Measurements from ENCODE around the gene ARHGEF12.

The ARHGEF12 gene

DNA sequence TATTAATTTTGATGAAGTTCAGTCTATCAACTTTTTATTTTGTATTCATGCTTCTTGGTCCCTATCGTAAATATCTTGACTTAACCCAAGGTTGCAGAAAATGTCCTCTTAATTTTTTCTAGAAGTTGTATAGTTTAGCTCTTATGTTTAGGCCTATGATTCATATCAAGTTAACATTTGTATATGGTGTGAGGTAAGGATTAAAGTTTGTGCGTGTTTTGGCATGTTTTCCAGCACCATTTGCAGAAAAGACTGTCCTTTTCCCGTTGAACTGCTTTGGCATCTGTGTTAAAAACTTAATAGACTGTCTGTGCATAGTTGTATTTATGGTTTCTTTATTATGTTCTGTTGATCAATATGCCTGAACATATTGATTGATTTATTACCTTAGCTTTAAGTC, 42.3 kb downstream of the ARHGEF12 start:
- Histone ChIP-seq H3K4me1 (ENCODE audit: insufficient read depth, low read length) (no peaks in the 10 kb centered on the region), H3K27ac (ENCODE audit: low read length) (no peak overlapping the region), H3K4me3 (ENCODE audit: low read length) (no peak overlapping the region), H3K27me3 (ENCODE audit: insufficient read depth, low read length) (no peaks in the 10 kb centered on the region), H3K36me3 (ENCODE audit: insufficient read depth, low read depth, low read length) (no peaks in the 10 kb centered on the region), H3K9ac (ENCODE audit: low read depth, low read length) (no peak overlapping the region), H3K9me3 (ENCODE audit: insufficient read depth, low read depth, low read length) (peaks cover 17% of the 10 kb centered on the region)

DNA sequence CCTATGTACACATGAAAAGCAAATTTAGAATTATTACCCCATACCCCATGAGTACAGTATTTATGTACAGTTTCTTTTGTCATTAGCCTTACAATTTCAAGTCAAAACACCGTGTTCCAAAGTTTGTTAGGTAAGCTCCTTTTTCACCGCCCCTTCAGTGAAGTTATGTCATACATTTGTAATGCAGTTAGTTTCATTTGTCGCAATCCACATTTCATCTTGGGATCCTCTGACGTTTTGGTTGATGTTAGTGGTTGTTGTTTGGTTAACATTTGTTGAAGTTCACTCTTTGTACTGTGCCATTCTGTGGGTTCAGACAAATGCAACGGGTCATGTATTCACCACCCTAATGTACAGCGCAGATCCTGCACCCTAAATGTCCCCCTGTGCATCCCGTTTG, 45.2 kb downstream of the ARHGEF12 start:
- H3K27me3 ChIP-seq (ENCODE audit: insufficient read depth, low read length), result no peaks in the 10 kb centered on the region
- peaks cover 20% of the 10 kb centered on the region for H3K9me3 ChIP-seq (ENCODE audit: insufficient read depth, low read depth, low read length)
- H3K36me3 ChIP-seq (ENCODE audit: insufficient read depth, low read depth, low read length), result no peaks in the 10 kb centered on the region
- peaks cover 10% of the 10 kb centered on the region; the same call in 1 of the 2 replicates for H3K4me1 ChIP-seq (ENCODE audit: insufficient read depth, low read length)
- H3K27ac ChIP-seq (ENCODE audit: low read length), result no peak overlapping the region
- H3K4me3 ChIP-seq (ENCODE audit: low read length), result no peak overlapping the region
- H3K9ac ChIP-seq (ENCODE audit: low read depth, low read length), result no peak overlapping the region

DNA sequence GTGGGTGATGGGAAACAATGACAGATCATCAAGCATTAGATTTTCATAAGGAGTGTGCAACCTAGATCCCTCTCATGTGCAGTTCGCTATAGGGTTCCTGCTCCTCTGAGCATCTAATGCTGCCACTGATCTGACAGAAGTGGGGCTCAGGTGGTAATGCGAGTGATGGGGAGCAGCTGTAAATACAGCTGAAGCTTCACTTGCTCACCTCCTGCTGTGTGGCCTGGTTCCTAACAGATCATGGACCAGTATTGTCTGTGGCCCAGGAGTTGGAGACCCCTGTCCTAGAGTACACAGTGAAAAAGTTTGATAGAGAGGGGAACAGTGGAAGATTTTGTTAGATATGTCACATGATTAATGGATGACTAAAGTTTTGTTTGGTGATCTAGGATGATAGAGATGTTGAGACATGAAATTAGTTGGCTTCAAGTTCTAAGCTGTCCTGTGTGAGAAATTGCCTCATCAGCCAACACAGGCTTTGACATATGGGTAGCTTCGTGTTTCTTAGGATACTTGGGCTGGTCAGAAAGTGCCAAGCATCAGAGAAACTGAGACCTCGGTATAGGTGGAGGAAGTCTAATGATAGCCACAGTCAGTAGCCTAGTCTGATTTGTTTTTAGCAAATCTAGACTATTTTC, 47.4 kb downstream of the ARHGEF12 start:
- H3K27me3 ChIP-seq (ENCODE audit: insufficient read depth, low read length), result no peaks in the 10 kb centered on the region
- H3K4me3 ChIP-seq (ENCODE audit: low read length), result no peak overlapping the region
- peaks cover 7% of the 10 kb centered on the region for H3K9me3 ChIP-seq (ENCODE audit: insufficient read depth, low read depth, low read length)
- H3K36me3 ChIP-seq (ENCODE audit: insufficient read depth, low read depth, low read length), result no peaks in the 10 kb centered on the region
- no peak overlapping the region for H3K27ac ChIP-seq (ENCODE audit: low read length)
- H3K4me1 ChIP-seq (ENCODE audit: insufficient read depth, low read length), result peaks cover 10% of the 10 kb centered on the region; the same call in 1 of the 2 replicates
- H3K9ac ChIP-seq (ENCODE audit: low read depth, low read length), result no peak overlapping the region

DNA sequence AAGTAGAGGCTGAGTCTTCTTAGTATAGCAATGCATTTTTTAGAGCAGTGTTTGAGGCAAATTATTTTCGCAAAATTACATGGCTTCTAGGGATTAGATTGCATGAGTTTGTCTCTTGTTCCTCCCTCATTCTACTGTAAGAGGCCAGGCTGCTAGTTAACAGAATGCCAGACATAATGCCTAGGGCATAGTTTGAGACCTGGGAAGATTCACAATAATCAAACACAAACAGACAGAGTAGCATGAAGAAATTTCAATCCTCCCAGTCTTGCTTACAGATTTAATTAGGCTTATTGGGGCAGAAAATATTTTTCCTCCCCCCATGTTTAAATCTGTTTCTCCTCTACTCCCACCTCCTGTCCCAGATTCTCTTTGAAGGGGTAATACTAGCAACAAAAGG, 48.3 kb downstream of the ARHGEF12 start:
- no peaks in the 10 kb centered on the region for H3K27me3 ChIP-seq (ENCODE audit: insufficient read depth, low read length)
- H3K9ac ChIP-seq (ENCODE audit: low read depth, low read length), result no peak overlapping the region; the same call in 1 of the 2 replicates
- H3K27ac ChIP-seq (ENCODE audit: low read length), result no peak overlapping the region
- peaks cover 10% of the 10 kb centered on the region; the same call in 1 of the 2 replicates for H3K4me1 ChIP-seq (ENCODE audit: insufficient read depth, low read length)
- no peaks in the 10 kb centered on the region for H3K36me3 ChIP-seq (ENCODE audit: insufficient read depth, low read depth, low read length)
- peaks cover 5% of the 10 kb centered on the region for H3K9me3 ChIP-seq (ENCODE audit: insufficient read depth, low read depth, low read length)
- H3K4me3 ChIP-seq (ENCODE audit: low read length), result no peak overlapping the region

DNA sequence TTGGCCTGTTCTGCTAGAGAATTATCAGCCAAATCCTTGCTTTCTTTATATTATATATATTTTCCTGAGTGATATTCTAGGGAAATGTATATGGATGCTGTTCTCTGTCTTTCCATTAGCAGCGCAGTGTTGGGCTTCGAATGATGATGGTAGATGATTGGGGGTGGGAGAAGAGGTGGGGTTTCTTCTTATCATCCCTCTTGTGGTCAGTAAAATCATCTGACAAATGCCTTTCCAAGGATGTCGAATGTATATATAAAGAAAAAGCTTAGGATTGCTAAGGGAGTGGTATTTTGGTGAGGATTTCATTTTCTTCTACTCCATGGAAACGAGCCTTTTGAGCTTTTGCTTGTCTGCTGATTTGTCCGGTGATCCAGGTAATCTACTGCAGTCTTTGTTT, 48.9 kb downstream of the ARHGEF12 start:
- Histone ChIP-seq H3K27me3 (ENCODE audit: insufficient read depth, low read length) (no peaks in the 10 kb centered on the region), H3K36me3 (ENCODE audit: insufficient read depth, low read depth, low read length) (no peaks in the 10 kb centered on the region), H3K4me1 (ENCODE audit: insufficient read depth, low read length) (peaks cover 10% of the 10 kb centered on the region; the same call in 1 of the 2 replicates), H3K9ac (ENCODE audit: low read depth, low read length) (no peak overlapping the region), H3K27ac (ENCODE audit: low read length) (no peak overlapping the region), H3K9me3 (ENCODE audit: insufficient read depth, low read depth, low read length) (peaks cover 5% of the 10 kb centered on the region), H3K4me3 (ENCODE audit: low read length) (no peak overlapping the region)

DNA sequence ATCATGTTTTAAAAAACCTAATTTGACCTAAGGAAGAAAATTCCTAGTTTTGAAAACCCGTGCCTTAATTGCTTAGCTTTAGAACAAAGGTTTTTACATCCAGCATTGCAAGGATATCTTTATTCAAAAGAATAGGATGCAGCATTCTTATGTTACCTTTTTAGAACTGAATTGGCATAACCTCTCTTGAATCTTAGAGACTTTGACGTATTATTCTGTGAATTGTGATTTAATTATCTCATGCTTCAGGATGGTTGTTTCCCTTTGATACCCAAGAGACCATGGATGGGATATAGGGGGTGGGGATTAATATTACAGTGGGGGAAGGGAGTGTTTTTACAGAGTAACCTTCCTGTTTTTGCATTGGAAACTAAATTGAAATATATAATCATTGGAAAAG, 49.4 kb downstream of the ARHGEF12 start:
- Histone ChIP-seq H3K36me3 (ENCODE audit: insufficient read depth, low read depth, low read length) (no peaks in the 10 kb centered on the region), H3K4me3 (ENCODE audit: low read length) (no peak overlapping the region), H3K9ac (ENCODE audit: low read depth, low read length) (no peak overlapping the region), H3K9me3 (ENCODE audit: insufficient read depth, low read depth, low read length) (peaks cover 5% of the 10 kb centered on the region), H3K27me3 (ENCODE audit: insufficient read depth, low read length) (no peaks in the 10 kb centered on the region), H3K27ac (ENCODE audit: low read length) (no peak overlapping the region), H3K4me1 (ENCODE audit: insufficient read depth, low read length) (peaks cover 10% of the 10 kb centered on the region; the same call in 1 of the 2 replicates)

DNA sequence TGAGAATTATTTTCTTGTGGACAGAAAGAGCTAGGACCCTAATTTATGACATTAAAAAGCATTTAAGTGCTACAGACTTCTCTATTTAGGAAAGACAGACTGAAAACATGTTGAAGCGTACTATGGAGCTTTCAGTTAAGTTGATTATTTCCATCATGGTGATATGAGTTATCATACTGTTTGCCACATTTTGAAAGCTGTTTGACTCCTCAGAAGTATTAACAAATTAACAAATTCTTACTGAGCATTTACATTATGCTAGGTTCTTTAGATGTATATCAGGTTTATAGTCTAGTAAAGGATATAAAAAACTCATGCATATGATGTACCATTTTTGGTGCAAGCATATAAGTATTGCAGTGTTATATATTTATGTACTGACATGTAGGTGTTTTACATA, 50.1 kb downstream of the ARHGEF12 start:
- Histone ChIP-seq H3K27ac (ENCODE audit: low read length) (no peak overlapping the region), H3K27me3 (ENCODE audit: insufficient read depth, low read length) (no peaks in the 10 kb centered on the region), H3K4me3 (ENCODE audit: low read length) (no peak overlapping the region), H3K9ac (ENCODE audit: low read depth, low read length) (no peak overlapping the region), H3K4me1 (ENCODE audit: insufficient read depth, low read length) (peaks cover 10% of the 10 kb centered on the region; the same call in 1 of the 2 replicates), H3K36me3 (ENCODE audit: insufficient read depth, low read depth, low read length) (no peaks in the 10 kb centered on the region), H3K9me3 (ENCODE audit: insufficient read depth, low read depth, low read length) (peaks cover 5% of the 10 kb centered on the region)

DNA sequence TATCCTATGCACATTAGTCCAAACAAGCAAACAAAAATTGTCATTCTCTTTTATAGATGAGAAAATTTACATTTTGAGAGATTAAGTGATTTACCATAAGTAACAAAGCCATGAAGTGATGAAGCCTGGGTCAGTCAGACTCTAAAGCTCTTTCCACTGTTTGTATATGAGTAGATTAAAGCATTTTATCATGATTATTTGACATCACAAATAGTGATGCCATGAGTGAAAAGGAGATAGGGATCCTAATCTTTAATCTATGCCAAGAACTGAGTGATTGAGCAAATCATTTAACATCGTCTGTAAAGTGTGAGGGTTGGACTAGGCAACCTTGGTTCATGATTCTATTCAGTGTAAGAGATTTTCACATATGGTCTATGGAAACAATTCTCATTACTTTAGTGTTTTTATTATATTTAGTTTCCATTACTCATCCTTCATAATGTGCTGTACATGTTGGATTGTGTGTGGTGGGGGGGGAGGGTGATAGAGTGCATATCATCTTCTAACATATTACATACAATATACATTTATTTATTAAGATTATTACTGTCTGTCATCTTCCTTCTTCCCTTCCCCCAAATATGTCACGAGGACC, 50.7 kb downstream of the ARHGEF12 start:
- H3K4me1 ChIP-seq (ENCODE audit: insufficient read depth, low read length), result peaks cover 13% of the 10 kb centered on the region
- no peak overlapping the region for H3K9ac ChIP-seq (ENCODE audit: low read depth, low read length)
- H3K27me3 ChIP-seq (ENCODE audit: insufficient read depth, low read length), result no peaks in the 10 kb centered on the region
- no peak overlapping the region for H3K4me3 ChIP-seq (ENCODE audit: low read length)
- no peaks in the 10 kb centered on the region for H3K36me3 ChIP-seq (ENCODE audit: insufficient read depth, low read depth, low read length)
- H3K9me3 ChIP-seq (ENCODE audit: insufficient read depth, low read depth, low read length), result peaks cover 5% of the 10 kb centered on the region
- H3K27ac ChIP-seq (ENCODE audit: low read length), result no peak overlapping the region

DNA sequence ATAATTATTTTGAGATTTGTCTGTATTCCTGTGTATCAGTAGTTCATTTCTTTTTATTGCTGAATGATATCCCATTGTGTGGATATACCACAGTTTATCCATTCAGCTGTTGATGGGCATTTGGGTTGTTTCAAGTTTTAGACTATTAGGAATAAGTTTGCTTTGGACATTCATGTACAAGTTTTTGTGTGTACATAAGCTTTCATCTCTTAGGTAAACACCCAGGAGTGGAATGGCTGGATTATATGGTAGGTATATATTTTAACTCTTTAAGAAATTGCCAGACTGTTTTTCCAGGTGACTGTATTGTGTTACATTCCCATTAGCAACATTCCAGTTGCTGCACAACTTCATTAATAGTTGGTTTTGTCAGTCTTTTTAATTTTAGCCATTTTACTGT, 52.0 kb downstream of the ARHGEF12 start:
- H3K9ac ChIP-seq (ENCODE audit: low read depth, low read length), result no peak overlapping the region
- H3K36me3 ChIP-seq (ENCODE audit: insufficient read depth, low read depth, low read length), result no peaks in the 10 kb centered on the region
- no peaks in the 10 kb centered on the region for H3K27me3 ChIP-seq (ENCODE audit: insufficient read depth, low read length)
- peaks cover 15% of the 10 kb centered on the region for H3K4me1 ChIP-seq (ENCODE audit: insufficient read depth, low read length)
- H3K9me3 ChIP-seq (ENCODE audit: insufficient read depth, low read depth, low read length), result peaks cover 5% of the 10 kb centered on the region; the same call in 1 of the 2 replicates
- H3K27ac ChIP-seq (ENCODE audit: low read length), result no peak overlapping the region
- H3K4me3 ChIP-seq (ENCODE audit: low read length), result no peak overlapping the region

DNA sequence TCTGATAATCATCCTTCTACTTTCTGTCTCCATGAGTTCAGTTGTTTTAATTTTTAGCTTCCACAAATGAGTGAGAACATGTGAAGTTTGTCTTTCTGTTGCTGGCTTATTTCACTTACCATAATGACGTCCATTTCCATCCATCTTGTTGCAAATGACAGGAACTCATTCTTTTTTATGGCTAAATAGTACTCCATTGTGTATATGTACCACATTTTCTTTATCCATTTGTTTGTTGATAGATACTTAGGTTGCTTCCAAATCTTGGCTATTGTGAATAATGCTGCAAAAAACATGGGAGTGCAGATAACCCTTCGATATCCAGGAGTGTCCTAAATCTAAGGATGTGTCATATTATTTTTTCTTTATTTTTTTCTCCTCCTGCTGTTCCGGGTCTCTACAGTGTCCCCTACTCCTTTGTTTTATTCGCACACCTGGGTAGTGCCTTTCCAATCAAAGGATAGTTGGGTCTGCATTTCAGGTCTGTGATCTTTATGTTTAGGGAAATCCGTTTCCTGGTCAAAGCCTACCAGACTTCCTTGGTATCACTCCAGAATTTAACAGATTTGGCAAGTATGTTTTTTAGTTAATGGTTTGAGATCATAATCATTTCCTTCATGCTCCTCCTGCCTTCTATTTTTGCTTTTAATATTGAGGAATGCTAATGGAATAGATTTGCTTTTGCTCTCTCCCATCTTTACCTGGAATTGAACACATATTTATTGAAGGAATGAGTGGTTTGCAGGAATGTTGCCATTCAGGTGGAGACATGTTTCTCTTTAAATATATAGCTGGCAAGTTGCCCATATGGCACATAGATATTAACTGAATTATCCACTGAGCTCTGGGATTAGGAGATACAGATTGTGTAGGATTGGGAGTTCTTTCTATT, 53.7 kb downstream of the ARHGEF12 start:
- Histone ChIP-seq H3K9ac (ENCODE audit: low read depth, low read length) (no peak overlapping the region), H3K9me3 (ENCODE audit: insufficient read depth, low read depth, low read length) (no peaks in the 10 kb centered on the region), H3K36me3 (ENCODE audit: insufficient read depth, low read depth, low read length) (no peaks in the 10 kb centered on the region), H3K4me1 (ENCODE audit: insufficient read depth, low read length) (peaks cover 15% of the 10 kb centered on the region), H3K4me3 (ENCODE audit: low read length) (no peak overlapping the region), H3K27me3 (ENCODE audit: insufficient read depth, low read length) (no peaks in the 10 kb centered on the region), H3K27ac (ENCODE audit: low read length) (no peak overlapping the region)

DNA sequence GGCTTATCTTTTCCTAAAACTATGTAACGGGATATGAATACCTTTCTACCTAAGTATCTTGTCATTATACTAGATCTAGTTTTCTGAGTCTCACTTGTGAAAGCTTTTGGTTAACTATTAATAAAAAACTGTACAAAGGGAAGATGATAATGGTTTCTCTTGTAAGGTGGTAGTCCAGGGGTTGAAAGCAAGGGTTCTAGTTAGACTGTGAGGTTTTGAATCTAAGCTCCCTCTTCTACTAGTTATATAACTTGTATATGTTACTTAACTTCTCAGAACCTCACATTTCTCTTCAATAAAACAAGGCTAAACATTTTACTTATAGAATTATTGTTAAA, 54.3 kb downstream of the ARHGEF12 start:
- H3K27ac ChIP-seq (ENCODE audit: low read length), result no peak overlapping the region
- H3K4me3 ChIP-seq (ENCODE audit: low read length), result no peak overlapping the region
- H3K9me3 ChIP-seq (ENCODE audit: insufficient read depth, low read depth, low read length), result no peaks in the 10 kb centered on the region
- peaks cover 11% of the 10 kb centered on the region for H3K4me1 ChIP-seq (ENCODE audit: insufficient read depth, low read length)
- no peak overlapping the region for H3K9ac ChIP-seq (ENCODE audit: low read depth, low read length)
- H3K27me3 ChIP-seq (ENCODE audit: insufficient read depth, low read length), result no peaks in the 10 kb centered on the region
- no peaks in the 10 kb centered on the region for H3K36me3 ChIP-seq (ENCODE audit: insufficient read depth, low read depth, low read length)

Data from iPS-20b (cell line).